SH-SY5Y (cell line): ENCODE measurements around the gene ANGPTL2.

Source experiments
- GATA2 ChIP-seq: IDR thresholded peaks from 2 replicates; pipeline ENCODE4 v1.6.1; 2011; ENCODE audit warnings: mild to moderate bottlenecking, low read depth, low read length
- GATA3 ChIP-seq: IDR thresholded peaks from 2 replicates; pipeline ENCODE4 v1.6.1; 2011; ENCODE audit warnings: low read depth, mild to moderate bottlenecking, low read length, moderate library complexity

DNA sequence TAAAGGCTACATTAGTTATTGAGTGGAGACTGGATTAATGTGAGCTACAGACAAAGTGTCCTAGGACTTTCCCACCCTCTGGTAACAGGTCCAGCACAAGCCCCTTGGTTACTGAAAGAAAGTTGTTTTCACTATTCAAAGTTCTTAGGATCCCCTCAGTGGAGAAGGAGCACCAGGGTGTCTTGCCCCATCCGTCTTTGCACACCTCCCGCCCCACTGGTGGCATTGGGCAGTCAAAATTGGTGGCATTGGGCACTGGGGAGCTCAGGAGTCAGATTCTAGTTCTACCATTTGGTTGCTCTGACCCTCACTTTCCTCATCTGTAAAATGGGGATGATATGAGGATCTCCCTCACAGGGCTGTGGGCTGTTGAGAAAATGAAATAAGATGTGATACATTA, 2.4 kb upstream of the ANGPTL2 start:
- TF ChIP-seq GATA3 (no peak), GATA2 (no peak)
